ENCODE data around the gene GATA1. TPM values are rescaled to one million over a fixed set of nuclear protein-coding genes. Genes with fewer than 3 reads are reported as not detected.

The GATA1 gene
- total and polyA plus RNA-seq, 2 experiments from 2014 or later = 0.17 TPM; not detected in 1

DNA sequence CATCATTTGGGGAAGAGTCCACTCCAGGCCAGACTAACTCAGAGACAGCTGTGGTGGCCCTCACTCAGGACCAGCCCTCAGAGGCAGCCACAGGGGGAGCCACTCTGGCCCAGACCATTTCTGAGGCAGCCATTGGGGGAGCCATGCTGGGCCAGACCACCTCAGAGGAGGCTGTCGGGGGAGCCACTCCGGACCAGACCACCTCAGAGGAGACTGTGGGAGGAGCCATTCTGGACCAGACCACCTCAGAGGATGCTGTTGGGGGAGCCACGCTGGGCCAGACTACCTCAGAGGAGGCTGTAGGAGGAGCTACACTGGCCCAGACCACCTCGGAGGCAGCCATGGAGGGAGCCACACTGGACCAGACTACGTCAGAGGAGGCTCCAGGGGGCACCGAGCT lies 36.7 kb downstream of the GATA1 start:
- no peaks in the 10 kb centered on the region for H3K36me3 ChIP-seq
- H3K9me3 ChIP-seq (ENCODE audit: low read depth) = no peaks in the 10 kb centered on the region
- DNase-seq (ENCODE audit: low read depth in 1 of 2, low spot score in 1 of 2) = no peak
- H3K4me1 ChIP-seq (ENCODE audit: low read depth) = no peaks in the 10 kb centered on the region
- no peak overlapping the region for H3K4me3 ChIP-seq
- no peaks in the 10 kb centered on the region for H3K27me3 ChIP-seq
- TF ChIP-seq, protein P1, sequence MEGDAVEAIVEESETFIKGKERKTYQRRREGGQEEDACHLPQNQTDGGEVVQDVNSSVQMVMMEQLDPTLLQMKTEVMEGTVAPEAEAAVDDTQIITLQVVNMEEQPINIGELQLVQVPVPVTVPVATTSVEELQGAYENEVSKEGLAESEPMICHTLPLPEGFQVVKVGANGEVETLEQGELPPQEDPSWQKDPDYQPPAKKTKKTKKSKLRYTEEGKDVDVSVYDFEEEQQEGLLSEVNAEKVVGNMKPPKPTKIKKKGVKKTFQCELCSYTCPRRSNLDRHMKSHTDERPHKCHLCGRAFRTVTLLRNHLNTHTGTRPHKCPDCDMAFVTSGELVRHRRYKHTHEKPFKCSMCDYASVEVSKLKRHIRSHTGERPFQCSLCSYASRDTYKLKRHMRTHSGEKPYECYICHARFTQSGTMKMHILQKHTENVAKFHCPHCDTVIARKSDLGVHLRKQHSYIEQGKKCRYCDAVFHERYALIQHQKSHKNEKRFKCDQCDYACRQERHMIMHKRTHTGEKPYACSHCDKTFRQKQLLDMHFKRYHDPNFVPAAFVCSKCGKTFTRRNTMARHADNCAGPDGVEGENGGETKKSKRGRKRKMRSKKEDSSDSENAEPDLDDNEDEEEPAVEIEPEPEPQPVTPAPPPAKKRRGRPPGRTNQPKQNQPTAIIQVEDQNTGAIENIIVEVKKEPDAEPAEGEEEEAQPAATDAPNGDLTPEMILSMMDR (IDR thresholded peaks at IDR 0.05; ENCODE audit: low read depth, low read length) = no peak
- H3K27ac ChIP-seq = no peak overlapping the region

DNA sequence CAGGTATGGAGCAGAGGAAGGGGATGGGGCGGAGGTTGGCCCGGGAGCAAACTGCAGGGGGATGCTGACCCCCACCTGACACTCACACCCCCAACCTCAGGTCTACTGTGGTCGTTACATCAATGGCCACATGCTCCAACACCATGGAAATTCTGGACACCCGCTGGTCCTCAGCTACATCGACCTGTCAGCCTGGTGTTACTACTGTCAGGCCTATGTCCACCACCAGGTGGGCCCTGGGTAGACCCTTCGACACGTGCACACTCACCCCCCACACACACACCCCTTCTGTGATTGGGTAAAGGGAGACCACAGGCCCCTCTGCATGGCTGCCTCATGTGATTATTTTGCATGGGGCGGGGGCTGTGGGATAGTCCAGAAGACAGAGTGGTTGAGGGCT lies 37.7 kb downstream of the GATA1 start:
- no peaks in the 10 kb centered on the region for H3K36me3 ChIP-seq
- TF ChIP-seq, protein P1 (IDR thresholded peaks at IDR 0.05; ENCODE audit: low read depth, low read length) = no peak
- no peaks in the 10 kb centered on the region for H3K4me1 ChIP-seq (ENCODE audit: low read depth)
- H3K9me3 ChIP-seq (ENCODE audit: low read depth) = no peaks in the 10 kb centered on the region
- no peak for DNase-seq (ENCODE audit: low read depth in 1 of 2, low spot score in 1 of 2)
- H3K4me3 ChIP-seq = no peak overlapping the region
- H3K27me3 ChIP-seq = no peaks in the 10 kb centered on the region
- no peak overlapping the region for H3K27ac ChIP-seq

- H3K36me3 ChIP-seq = no peaks in the 10 kb centered on the region
- H3K9me3 ChIP-seq (ENCODE audit: low read depth) = no peaks in the 10 kb centered on the region
- H3K27me3 ChIP-seq = peaks cover 9% of the 10 kb centered on the region
- H3K4me1 ChIP-seq (ENCODE audit: low read depth) = no peaks in the 10 kb centered on the region
- TF ChIP-seq, protein P1 (IDR thresholded peaks at IDR 0.05; ENCODE audit: low read depth, low read length) = no peak
- no peak within 1 kb of the TSS for H3K4me3 ChIP-seq
- DNase-seq (ENCODE audit: low read depth in 1 of 2, low spot score in 1 of 2) = no peak
- no peak within 1 kb of the TSS for H3K27ac ChIP-seq
Measured at GRCh38 chrX:48826135-48826875, 39.9 kb downstream of the GATA1 start, which contains the start of gene ERAS. Gene ERAS, plus strand, starts transcription at chrX:48826513. Its CDS starts 2,611 bp downstream, at chrX:48829124.

GRCh38 chrX:48826876-48827653 lies 40.7 kb downstream of the GATA1 start:
- H3K4me1 ChIP-seq (ENCODE audit: low read depth) = no peaks in the 10 kb centered on the region
- DNase-seq (ENCODE audit: low read depth in 1 of 2, low spot score in 1 of 2) = no peak
- H3K36me3 ChIP-seq = no peaks in the 10 kb centered on the region
- no peak overlapping the region for H3K4me3 ChIP-seq
- no peak overlapping the region for H3K27ac ChIP-seq
- no peaks in the 10 kb centered on the region for H3K9me3 ChIP-seq (ENCODE audit: low read depth)
- H3K27me3 ChIP-seq = peaks cover 17% of the 10 kb centered on the region
- TF ChIP-seq, protein P1 (IDR thresholded peaks at IDR 0.05; ENCODE audit: low read depth, low read length) = no peak

DNA sequence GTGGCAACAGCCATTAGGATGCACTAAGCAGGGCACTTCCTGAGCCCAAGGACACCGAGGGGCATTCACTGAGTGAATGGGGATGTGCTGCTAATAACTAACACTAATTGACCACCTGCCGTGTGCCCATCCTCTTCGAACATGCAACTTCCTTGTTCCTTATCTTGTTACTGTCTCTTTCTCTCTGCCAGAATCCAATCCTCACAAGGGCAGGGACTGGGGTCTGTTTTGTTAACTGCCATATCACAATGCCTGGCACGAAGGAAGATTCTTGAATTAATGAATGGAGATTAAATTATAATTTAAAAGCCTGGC lies 41.2 kb downstream of the GATA1 start:
- no peak for DNase-seq (ENCODE audit: low read depth in 1 of 2, low spot score in 1 of 2)
- Histone ChIP-seq H3K9me3 (ENCODE audit: low read depth) (no peaks in the 10 kb centered on the region), H3K4me1 (ENCODE audit: low read depth) (no peaks in the 10 kb centered on the region), H3K27me3 (peaks cover 23% of the 10 kb centered on the region), H3K36me3 (no peaks in the 10 kb centered on the region), H3K27ac (no peak overlapping the region), H3K4me3 (no peak overlapping the region)
- TF ChIP-seq, protein P1 (IDR thresholded peaks at IDR 0.05; ENCODE audit: low read depth, low read length) = no peak
